Spleen (tissue), 11 donors: ENCODE measurements around the gene EXD3. TPM values are rescaled to one million over a fixed set of nuclear protein-coding genes. Genes with fewer than 3 reads are reported as not detected.
A peak's percentile ranks its signal among the peaks of the same experiment; 100 is the strongest.
"Not testable (repeated sequence)": the region's sequence is repeated elsewhere in the genome, so short reads cannot be mapped to it uniquely, and the experiment has no call there.

Experiments used
- DNase-seq: peaks from one replicate; pipeline ENCODE4 v3.0.0-alpha.2; 2020
- H3K27ac ChIP-seq, 8 donors: fragments of 200-600 bp; sonication (generic) in 7 of 8; 1 replicate in 4 of 8; 2 replicates in 4 of 8; pipeline versions ENCODE4 v1.5.0 to v1.8.0; 2016 to 2021; ENCODE audit warnings: inconsistent platforms in 4 of 8, mild to moderate bottlenecking in 4 of 8, moderate library complexity in 1 of 8
- H3K27me3 ChIP-seq, 7 donors: fragments of 200-600 bp; sonication (generic) in 6 of 7; replicated peaks in 1 of 7; 1 replicate in 4 of 7; 2 replicates in 3 of 7; pipeline versions ENCODE4 v1.5.0 to v1.8.0; 2016 to 2021; ENCODE audit warnings: inconsistent platforms in 3 of 7, mild to moderate bottlenecking in 1 of 7
- H3K36me3 ChIP-seq, 6 donors: fragments of 200-600 bp; sonication (generic) in 5 of 6; 1 replicate in 4 of 6; 2 replicates in 2 of 6; pipeline versions ENCODE4 v1.5.0 to v1.8.0; 2016 to 2021; ENCODE audit warnings: inconsistent platforms in 2 of 6
- H3K4me1 ChIP-seq, 6 donors: fragments of 200-600 bp; sonication (generic) in 5 of 6; 1 replicate in 3 of 6; 2 replicates in 3 of 6; pipeline versions ENCODE4 v1.5.0 to v1.8.0; 2016 to 2021; ENCODE audit warnings: inconsistent platforms in 3 of 6
- H3K4me3 ChIP-seq, 8 donors: fragments of 200-600 bp; sonication (generic) in 7 of 8; 1 replicate in 4 of 8; 2 replicates in 4 of 8; pipeline versions ENCODE4 v1.5.0 to v1.8.0; 2016 to 2021; ENCODE audit warnings: inconsistent platforms in 4 of 8, mild to moderate bottlenecking in 4 of 8, moderate library complexity in 2 of 8
- H3K9me3 ChIP-seq, 8 donors: fragments of 200-600 bp; sonication (generic) in 7 of 8; 1 replicate in 4 of 8; 2 replicates in 4 of 8; pipeline versions ENCODE4 v1.5.0 to v1.8.0; 2016 to 2021; ENCODE audit warnings: inconsistent platforms in 4 of 8
- POLR2A ChIP-seq, 3 donors: fragments of 450-650 bp; IDR thresholded peaks; one replicate each; pipeline ENCODE4 v1.5.1; 2017; ENCODE audit warnings: antibody characterized with exemption in 3 of 3, mild to moderate bottlenecking in 1 of 3
- POLR2AphosphoS5 ChIP-seq, 3 donors: sonication (generic); formaldehyde crosslinking; IDR thresholded peaks; one replicate each; pipeline ENCODE4 v1.5.1; 2017; ENCODE audit warnings: antibody characterized with exemption in 3 of 3
- WGBS, 5 donors: extraction: QIAGEN DNeasy Blood & Tissue Kit in 3 of 5; methylation state at CpG; one replicate each; pipeline versions ENCODE4 v1.1.5 to v1.1.7; 2013 to 2018; 5-methylcytosine and 5-hydroxymethylcytosine counted together
- intact Hi-C: fragments of 100-400 bp; cut with DNase I; formaldehyde crosslinking; loops from one replicate; pipeline ENCODE4 v1.15.0; 2023; ENCODE audit warnings: low total_unique reads
- polyA plus RNA-seq, 3 donors: library from polyadenylated mRNA; stranded (reverse); fragments of 200-250 nt; gene quantifications; one replicate each; pipeline ENCODE4 v1.2.1, GENCODE V29; 2013
- total RNA-seq, 7 donors: library from RNA; depleted of rRNA in 3 of 7; stranded (reverse); fragments of >200 nt in 3 of 7; fragmentation: NEBNext Ultra II Directional in 4 of 7; extraction: Animal tissue kit (Norgen Biotek cat#: 25700) in 4 of 7; gene quantifications; one replicate each; pipeline versions ENCODE4 v1.1.0 to v1.2.1, GENCODE V29; 2016 to 2021
- TF ChIP-seq, protein P1 (sequence below), 11 experiments: fragments of 200-600 bp in 7 of 11; fragments of 450-650 bp in 4 of 11; sonication (generic) in 4 of 11; IDR thresholded peaks in 8 of 11; conservative IDR thresholded peaks in 3 of 11; 1 replicate in 7 of 11; 2 replicates in 4 of 11; pipeline versions ENCODE4 v1.4.0 to v1.8.0; 2016 to 2021; ENCODE audit warnings: antibody characterized with exemption in 11 of 11, inconsistent platforms in 4 of 11, mild to moderate bottlenecking in 1 of 11
- donor health status: healthy with polysubstance abuse.
- donor health status: DM: no; HTN: no; CAD: no; lungs with moderate emphysema.
- donor health status: DM: no; HTN: no; CAD: no.
- donor health status: Bipolar disorder and iron deficiency.
- donor health status: healthy.
- donor health status: DM: no; HTN: no; CAD: no.
- donor health status: DM: yes; HTN: yes; CAD: no.

EXD3 gene
- total and polyA plus RNA-seq, 10 donors = 14.5 to 62.3 (median 36.3) TPM

DNA sequence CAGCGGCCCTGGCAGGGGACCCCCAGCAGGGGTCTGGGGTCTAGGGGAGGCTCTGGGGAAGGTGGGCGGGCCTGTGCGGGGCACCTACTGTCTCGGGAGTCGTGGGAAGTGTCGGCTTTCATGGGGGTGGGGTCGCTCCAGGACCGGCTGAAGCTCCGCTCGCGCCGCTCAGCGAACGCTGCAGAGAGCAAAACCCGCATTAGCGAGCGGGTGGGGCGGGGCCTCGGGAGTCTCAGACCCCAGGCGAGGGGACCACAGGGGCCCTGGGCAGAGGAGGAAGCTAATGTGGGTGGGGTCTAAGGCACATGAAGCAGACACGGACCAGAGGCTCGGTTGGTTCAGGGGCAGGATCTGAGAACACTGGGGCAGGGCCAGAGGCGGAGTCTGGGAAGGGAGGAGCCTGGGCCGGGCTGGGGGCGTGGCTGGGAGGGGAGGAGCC, 30.7 kb upstream of the EXD3 start:
- Histone ChIP-seq H3K4me3 (peak overlapping the region in 6 of 8 donors; percentile 9 to 71 (median 45)), H3K27ac (peak overlapping the region in 4 of 8 donors; percentile 59 to 88 (median 72)), H3K9me3 (no peaks in the 10 kb centered on the region), H3K4me1 (peaks cover 20 to 68% (median 45%) of the 10 kb centered on the region in 6 donors), H3K27me3 (peaks cover 0 to 7% (median 0%) of the 10 kb centered on the region in 7 donors), H3K36me3 (peaks cover 0 to 50% (median 8%) of the 10 kb centered on the region in 6 donors)
- WGBS, 5 donors = 14 to 33% (median 18%) methylated on average over 10 to 25 of the region's 25 CpGs
- intact Hi-C loops = no loop called here
- DNase-seq = peak; percentile 92
- TF ChIP-seq, protein P1, sequence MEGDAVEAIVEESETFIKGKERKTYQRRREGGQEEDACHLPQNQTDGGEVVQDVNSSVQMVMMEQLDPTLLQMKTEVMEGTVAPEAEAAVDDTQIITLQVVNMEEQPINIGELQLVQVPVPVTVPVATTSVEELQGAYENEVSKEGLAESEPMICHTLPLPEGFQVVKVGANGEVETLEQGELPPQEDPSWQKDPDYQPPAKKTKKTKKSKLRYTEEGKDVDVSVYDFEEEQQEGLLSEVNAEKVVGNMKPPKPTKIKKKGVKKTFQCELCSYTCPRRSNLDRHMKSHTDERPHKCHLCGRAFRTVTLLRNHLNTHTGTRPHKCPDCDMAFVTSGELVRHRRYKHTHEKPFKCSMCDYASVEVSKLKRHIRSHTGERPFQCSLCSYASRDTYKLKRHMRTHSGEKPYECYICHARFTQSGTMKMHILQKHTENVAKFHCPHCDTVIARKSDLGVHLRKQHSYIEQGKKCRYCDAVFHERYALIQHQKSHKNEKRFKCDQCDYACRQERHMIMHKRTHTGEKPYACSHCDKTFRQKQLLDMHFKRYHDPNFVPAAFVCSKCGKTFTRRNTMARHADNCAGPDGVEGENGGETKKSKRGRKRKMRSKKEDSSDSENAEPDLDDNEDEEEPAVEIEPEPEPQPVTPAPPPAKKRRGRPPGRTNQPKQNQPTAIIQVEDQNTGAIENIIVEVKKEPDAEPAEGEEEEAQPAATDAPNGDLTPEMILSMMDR (IDR thresholded peaks at IDR 0.05 in 8 of 11, conservative IDR thresholded peaks at IDR 0.05 in 3 of 11) = no peak
- TF ChIP-seq POLR2A (IDR thresholded peaks at IDR 0.05) = no peak

- Histone ChIP-seq H3K4me3 (peak overlapping the region in 5 of 8 donors; percentile 17 to 71 (median 47)), H3K27ac (peak overlapping the region in 4 of 8 donors; percentile 59 to 88 (median 72)), H3K4me1 (peaks cover 15 to 61% (median 38%) of the 10 kb centered on the region in 6 donors), H3K9me3 (no peaks in the 10 kb centered on the region), H3K27me3 (no peaks in the 10 kb centered on the region), H3K36me3 (peaks cover 0 to 55% (median 8%) of the 10 kb centered on the region in 6 donors)
- peak; percentile 90 for DNase-seq
- TF ChIP-seq, protein P1 (IDR thresholded peaks at IDR 0.05 in 8 of 11, conservative IDR thresholded peaks at IDR 0.05 in 3 of 11) = no peak
- no peak for TF ChIP-seq POLR2A (IDR thresholded peaks at IDR 0.05)
- TF ChIP-seq POLR2AphosphoS5 (IDR thresholded peaks at IDR 0.05) = no peak
- 83 to 89% (median 85%) methylated on average over 13 to 43 of the region's 43 CpGs for WGBS, 5 donors
- intact Hi-C loops = no loop called here
These were observed 30.0 kb upstream of the EXD3 start for GRCh38 chr9:137452761-137453642.

- Histone ChIP-seq H3K4me3 (no peak overlapping the region), H3K27ac (no peak overlapping the region), H3K4me1 (peaks cover 11 to 54% (median 32%) of the 10 kb centered on the region in 6 donors), H3K36me3 (peaks cover 0 to 47% (median 8%) of the 10 kb centered on the region in 6 donors), H3K27me3 (no peaks in the 10 kb centered on the region), H3K9me3 (no peaks in the 10 kb centered on the region)
- intact Hi-C loops = no loop called here
- no peak for TF ChIP-seq POLR2A (IDR thresholded peaks at IDR 0.05)
- TF ChIP-seq POLR2AphosphoS5 (IDR thresholded peaks at IDR 0.05) = peak in 1 of 3 donors; percentile 8
- peak; percentile 81 for DNase-seq
- 72 to 80% (median 74%) methylated on average over 13 to 17 of the region's 17 CpGs for WGBS, 5 donors
These were observed 29.2 kb upstream of the EXD3 start for GRCh38 chr9:137452006-137452760.

GRCh38 chr9:137451264-137452005, 28.5 kb upstream of the EXD3 start:
- H3K36me3 ChIP-seq = peaks cover 0 to 40% (median 8%) of the 10 kb centered on the region in 6 donors
- H3K27me3 ChIP-seq, H3K9me3 ChIP-seq, intact Hi-C loops, H3K27ac ChIP-seq, H3K4me3 ChIP-seq: not testable (repeated sequence)
- WGBS, 5 donors = 33 to 66% (median 41%) methylated on average over 6 to 19 of the region's 31 CpGs
- peak; percentile 43 for DNase-seq
- peaks cover 11 to 54% (median 32%) of the 10 kb centered on the region in 6 donors for H3K4me1 ChIP-seq

DNA sequence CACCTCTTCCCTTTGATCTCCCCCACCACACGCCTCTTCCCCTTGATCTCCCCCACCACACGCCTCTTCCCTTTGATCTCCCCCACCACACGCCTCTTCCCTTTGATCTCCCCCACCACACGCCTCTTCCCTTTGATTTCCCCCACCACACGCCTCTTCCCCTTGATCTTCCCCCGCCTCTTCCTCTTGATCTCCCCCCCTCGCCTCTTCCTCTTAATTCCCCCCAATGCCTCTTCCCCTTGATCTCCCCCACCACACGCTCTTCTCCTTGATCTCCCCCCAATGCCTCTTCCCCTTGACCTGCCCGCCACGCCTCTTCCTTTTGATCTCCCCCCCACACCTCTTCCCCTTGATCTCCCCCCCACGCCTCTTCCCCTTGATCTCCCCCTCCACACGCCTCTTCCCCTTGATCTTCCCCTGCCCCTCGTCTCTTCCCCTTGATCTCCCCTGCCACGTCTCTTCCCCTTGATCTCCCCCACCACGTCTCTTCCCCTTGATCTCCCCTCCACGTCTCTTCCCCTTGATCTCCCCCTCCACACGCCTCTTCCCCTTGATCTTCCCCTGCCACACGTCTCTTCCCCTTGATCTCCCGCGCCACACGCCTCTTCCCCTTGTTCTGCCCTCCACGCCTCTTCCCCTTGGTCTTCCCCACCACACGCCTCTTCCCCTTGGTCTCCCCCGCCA, 27.7 kb upstream of the EXD3 start:
- peak; percentile 45 for DNase-seq
- H3K27ac ChIP-seq, H3K27me3 ChIP-seq, H3K4me3 ChIP-seq, H3K9me3 ChIP-seq, intact Hi-C loops: not testable (repeated sequence)
- Histone ChIP-seq H3K4me1 (peaks cover 11 to 52% (median 36%) of the 10 kb centered on the region in 6 donors), H3K36me3 (peaks cover 0 to 34% (median 8%) of the 10 kb centered on the region in 6 donors)
- WGBS, 5 donors = 27 to 52% (median 38%) methylated on average over 19 to 24 of the region's 24 CpGs
